ENCODE results near the gene PBX3.

The PBX3 gene

DNA sequence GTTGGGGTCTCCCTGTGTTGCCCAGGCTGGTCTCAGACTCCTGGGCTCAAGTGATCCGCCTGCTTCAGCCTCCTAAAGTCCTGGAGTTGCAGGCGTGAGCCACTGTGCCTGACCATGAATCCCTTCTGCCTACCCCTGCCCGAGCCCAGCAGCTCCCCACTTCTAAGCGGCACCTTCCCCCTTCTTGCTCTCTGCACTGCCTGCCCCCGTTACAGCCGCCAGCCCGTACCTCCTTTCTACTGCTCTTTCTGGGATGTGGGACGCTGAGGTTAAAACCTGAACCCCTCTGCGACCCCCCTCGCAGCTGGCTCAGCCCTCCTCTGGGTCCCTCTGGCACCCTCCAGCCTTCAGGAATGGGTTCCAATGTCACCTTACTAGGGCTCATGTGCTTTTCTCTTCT lies 249.6 kb downstream of the PBX3 start:
- no peak for DNase-seq (ENCODE audit: low read depth)

DNA sequence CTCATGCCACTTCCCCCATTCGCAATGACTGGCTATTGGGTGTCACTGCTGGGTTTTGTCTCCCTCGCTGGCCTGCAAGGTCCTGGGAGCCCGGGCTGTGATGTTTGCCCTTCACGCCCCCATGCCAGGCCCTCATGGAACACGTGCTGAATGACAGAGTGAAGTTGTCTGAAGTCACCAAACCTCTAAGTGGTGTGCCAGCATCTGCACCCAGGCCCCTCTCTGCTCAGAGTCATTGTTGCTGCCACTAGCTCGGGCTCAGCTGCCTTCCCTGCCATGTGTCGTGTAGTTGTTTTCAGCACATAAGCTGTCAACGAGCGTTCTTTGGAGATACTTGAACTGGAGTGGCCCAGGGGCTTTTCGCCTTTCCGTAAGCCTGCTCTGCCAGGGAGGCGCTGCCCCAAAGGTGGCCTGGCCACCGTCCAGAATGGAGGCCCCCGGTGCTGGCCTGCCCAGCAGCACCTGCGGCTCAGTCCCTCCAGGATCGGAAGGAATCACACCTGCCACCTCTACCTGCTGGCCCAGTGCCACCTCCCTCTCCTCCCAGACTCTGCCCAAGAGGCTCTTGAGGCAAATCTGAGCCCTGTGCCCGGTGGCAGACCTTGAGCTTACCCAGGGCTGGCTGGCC lies 250.1 kb downstream of the PBX3 start:
- DNase-seq (ENCODE audit: low read depth), result no peak

DNA sequence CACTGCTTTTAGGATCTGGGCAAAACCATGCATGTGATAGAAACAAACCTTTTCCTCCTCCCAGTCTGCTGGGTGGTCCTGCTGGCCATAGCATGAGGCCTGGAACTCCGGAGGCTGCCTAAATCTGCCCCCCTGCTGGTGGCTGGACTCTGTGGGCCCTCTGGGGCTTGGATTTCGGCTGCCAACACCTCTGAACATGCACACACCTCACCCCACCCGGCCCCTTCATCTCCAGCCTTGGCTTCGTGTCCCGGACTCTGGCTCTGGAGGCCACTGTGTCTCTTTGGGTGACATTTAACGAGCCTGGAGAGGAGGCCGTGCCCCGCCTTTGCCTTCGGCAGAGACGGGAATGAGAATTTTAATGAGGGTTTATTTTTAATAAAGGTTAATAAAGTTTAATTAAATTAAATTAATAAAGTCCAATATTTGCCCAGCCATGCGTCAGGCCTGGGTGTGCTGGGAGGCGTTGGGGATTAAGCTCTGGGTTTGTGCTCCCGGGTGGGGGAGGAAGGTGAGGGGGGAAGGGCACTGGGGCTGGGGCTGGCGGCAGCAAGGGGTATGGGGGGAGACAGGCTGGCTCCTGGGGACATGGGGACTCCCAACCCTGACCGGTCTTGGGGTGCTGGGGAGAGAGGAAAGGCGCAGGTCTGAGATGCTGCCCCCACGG lies 251.8 kb downstream of the PBX3 start:
- no peak for DNase-seq (ENCODE audit: low read depth)

DNA sequence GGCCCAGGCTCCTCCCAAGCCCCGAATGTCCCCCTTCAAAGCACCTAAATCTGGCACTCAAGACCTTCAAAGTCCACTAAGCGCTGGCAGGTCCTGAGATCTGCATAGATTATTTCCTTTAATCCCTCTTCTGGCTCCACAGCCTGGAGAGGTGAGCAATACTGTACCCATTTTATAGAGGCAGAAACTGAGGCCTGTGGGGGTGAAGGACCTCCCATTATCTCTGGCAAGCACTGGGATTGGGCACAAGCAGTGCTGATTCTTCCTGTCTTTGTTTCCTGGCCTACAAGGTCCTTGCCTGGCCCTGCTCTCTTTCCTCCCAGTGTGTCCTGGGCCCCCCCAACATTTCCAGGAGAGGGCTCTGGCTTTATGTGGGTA lies 252.3 kb downstream of the PBX3 start:
- no peak for DNase-seq (ENCODE audit: low read depth)

- no peak for DNase-seq (ENCODE audit: low read depth)
Measured at GRCh38 chr9:126000256-126000655, 253.1 kb downstream of the PBX3 start.

GRCh38 chr9:126000731-126001580 lies 253.8 kb downstream of the PBX3 start:
- DNase-seq (ENCODE audit: low read depth), result no peak

GRCh38 chr9:126001581-126002225 lies 254.5 kb downstream of the PBX3 start:
- no peak for DNase-seq (ENCODE audit: low read depth)

- no peak for DNase-seq (ENCODE audit: low read depth)
Measured at GRCh38 chr9:126002476-126003350, 255.5 kb downstream of the PBX3 start.

- peak; percentile 3 for DNase-seq (ENCODE audit: low read depth)
Measured at GRCh38 chr9:126009047-126009446, 261.9 kb downstream of the PBX3 start.

DNA sequence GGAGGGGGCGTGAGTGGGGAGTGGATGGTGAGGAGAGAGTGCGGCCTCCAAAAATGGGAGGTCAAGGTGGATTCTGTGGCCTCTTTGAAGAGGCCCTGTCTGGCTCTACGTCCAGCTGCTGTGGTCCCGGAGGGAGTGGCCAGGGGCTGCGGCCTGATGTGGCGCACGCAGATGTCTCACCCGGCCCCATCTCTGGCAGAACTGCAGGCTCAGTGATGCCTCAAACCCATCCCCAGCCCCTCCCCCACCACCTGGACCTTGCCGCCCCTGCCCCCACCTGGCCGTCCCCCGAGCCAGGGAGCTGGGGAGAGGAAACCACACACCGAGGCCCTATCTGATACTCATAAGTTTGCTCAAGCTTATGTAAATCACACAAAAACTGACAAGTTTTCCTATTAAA lies 267.6 kb downstream of the PBX3 start:
- DNase-seq (ENCODE audit: low read depth), result no peak

GRCh38 chr9:126015424-126015823 lies 268.3 kb downstream of the PBX3 start:
- DNase-seq (ENCODE audit: low read depth), result no peak

DNA sequence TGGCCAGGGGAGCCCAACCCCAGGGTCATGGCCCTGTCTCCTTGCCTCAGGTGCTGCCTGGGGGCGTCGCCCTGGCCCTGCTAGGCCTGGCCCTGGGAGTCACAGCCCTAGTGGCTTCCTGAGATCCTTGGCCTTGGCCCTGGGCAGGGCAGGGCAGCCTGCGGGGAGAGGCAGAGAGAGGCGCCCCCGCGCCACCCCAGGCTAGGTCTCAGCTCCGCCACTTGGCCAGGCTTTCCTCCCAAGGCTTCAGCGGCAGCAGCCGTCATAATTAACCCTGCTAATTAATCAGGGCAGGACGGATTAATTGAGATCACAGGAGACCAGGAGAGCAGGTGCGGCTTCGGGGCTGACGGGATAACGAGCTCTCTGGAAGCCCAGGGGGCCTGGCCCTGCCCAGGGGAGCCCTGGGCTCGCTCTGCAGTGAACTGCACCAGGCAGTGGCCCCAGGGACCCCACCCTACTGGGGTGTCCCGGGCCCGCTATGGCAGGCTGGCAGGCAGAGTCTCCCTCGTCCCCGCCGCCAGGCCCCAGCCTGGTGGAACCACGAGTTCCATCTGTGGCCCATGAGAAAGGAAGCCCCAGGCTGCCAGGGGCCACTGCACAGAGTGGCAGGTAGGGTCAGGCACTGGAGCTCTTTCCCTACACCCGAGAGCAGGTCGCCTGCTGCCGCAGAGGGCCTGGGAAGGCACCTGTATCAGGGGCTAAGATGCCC lies 269.6 kb downstream of the PBX3 start:
- no peak for DNase-seq (ENCODE audit: low read depth)
